ENCODE results near the gene NDUFV3. TPM values are rescaled to one million over a fixed set of nuclear protein-coding genes. Genes with fewer than 3 reads are reported as not detected.
"Not testable (repeated sequence)": the region's sequence is repeated elsewhere in the genome, so short reads cannot be mapped to it uniquely, and the experiment has no call there.

The NDUFV3 gene
- 31.3 and 33.9 TPM in 2 replicates for total RNA-seq

DNA sequence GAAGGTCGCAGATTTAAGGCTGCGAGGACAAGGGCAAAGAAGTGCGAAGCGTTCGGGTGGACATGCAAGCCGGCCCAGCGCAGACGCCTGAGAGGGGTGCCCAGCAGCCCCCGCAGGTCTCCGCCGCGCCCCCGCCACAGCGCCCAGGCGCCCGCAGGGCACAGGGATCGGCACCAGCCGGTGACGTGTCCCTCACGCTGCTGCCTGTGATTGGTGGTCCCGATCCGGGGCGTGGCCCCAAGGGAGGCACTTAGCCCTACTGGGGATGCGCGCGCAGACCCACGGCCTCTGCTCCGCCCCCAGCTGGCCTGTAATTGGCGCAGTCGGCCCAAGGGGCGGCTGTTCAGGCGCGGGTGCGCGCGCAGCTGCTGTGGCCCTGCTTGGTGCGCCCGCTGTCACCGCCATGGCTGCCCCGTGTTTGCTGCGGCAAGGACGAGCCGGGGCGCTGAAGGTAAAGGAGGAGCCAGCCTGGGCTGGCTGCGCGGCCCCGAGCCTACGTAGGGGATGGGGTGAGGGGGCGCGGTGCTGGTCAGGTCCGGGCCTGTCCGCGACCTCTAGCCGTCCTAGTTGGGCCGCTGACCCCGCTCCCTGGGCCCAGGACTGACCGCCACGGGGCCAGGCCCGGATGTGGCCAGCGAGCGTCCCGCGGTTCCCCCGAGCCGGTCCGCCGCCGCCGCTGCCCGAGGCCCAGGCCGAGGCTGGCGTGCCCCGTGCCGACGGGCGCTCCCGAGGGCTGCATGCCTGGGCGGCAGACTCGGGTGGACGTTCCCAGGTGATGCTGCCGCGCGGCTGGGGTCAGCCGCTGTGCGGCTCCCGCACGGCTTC, at the start of gene NDUFV3:
TSS of gene NDUFV3 (plus strand) at position 379 of the 825 bp plus-strand sequence. CDS start at position 404, 25 bp downstream.
- intact Hi-C loops (cut with micrococcal nuclease) = loop anchor here (1.0 to 10.0 kb wide), 4 partner anchors 14 to 822 kb away; partner anchors contain the start of genes PDXK, PKNOX1 and WDR4

DNA sequence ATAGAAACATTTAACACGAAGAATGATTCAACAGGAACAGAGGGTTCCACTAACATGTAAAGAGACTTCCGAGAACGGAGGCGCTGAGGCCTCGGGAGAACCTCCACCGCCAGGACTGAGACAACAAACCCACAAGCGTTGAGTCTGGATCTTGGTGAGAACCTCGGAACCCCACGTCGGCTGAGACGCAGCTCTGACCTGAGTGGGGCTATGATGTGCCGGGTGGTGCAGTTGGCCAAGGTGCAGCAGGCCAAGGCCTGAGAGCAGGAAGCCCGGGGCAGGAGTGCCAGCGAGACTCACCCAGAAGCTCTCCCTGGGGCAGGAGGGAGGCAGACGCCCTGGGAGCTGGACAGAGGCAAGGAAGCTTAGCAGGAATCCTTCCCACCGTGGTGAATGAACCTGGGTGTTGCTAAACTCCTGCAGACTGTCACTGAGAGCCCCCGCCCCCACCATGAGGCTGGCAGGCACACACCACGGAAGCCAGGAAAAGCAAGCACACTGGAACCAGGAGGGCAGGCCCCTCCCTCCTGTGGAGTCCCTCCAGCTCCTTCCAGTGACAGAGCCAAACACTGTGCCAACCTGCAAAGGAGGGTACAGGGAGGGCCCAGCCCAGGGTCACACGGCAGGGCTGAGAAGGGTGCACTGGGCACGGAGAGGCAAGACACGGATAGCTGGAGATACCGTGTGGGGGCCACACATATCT, 48.5 kb upstream of the NDUFV3 start:
- intact Hi-C loops (cut with micrococcal nuclease) = no loop called here

DNA sequence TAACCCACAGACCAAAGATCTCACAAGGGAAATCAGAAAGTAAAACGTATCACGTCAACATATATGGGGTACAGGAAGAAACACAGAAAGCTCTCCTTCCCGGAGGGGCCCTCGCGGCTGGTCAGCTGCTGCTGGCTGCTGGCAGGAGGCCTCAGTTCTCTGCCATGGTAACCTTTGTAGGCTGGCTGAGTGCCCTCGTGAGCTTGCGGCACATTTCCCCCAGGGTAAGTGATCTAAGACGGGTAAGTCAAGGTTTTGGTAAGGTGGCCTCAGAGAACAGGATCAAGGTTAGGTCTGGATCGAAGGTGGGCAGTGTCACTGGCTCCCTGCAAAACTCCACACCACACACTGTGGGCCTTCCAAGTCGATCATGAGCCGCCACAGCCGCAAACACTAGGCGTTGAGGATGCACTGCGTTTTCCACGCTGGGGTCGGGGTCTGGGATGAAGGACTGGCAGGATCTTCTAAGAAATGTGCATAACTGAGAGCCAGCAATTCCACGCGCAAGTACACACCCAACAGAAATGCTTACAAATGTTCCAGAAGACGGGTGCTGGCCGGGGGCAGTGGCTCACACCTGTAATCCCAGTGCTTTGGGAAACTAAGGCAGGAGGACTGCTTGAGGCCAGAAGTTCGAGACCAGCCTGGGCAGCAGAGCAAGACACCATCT, 47.7 kb upstream of the NDUFV3 start:
- intact Hi-C loops (cut with micrococcal nuclease) = no loop called here

DNA sequence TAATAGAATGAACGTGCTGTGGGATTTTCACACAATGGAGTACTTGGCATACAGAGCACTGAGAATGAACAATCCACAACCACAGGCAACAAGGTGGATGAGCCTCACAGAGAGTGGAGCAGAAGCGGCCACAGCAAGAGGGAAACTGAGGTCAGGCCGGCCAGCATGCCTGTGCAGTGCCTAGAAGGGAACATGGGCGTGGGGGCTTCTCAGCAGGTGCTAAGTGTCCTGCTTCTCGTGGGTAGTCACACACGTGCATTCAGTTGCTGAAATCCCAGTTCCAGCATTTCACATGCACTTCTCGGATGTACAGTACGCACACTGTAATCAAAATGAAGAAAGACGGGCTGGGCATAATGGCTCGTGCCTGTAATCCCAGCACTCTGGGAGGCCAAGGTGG, 46.9 kb upstream of the NDUFV3 start:
- intact Hi-C loops (cut with micrococcal nuclease) = no loop called here

DNA sequence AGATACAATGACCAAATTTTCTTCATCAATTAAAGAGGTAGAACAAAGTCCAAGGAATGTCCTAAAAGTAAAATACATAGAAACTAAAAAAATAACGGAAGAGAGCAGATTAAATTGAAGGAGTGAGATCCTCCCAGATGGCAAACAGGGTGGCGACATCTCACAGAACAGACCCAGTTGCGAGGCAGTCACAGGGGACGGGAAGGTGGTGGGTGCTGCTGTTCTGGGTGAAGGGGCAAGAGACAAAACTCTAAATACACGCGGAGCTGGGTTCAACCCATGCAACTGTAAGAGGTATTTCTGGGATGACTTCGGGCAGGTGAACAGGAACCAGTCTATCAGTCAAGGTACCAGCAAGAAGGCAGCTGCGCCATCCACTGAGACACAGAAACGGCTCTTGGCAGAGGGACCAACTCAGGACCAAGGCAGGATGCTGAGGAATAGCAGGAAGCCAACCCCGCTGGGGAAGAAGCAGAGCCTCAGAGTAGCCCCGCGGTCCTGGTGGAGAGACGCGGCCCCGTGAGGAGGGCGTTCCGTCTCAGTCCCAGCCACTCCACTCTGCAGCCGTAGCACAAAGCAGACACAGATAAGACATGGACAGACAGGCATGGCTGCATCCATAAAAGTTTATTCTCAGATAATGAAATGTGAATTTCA, 45.9 kb upstream of the NDUFV3 start:
- intact Hi-C loops (cut with micrococcal nuclease) = no loop called here

DNA sequence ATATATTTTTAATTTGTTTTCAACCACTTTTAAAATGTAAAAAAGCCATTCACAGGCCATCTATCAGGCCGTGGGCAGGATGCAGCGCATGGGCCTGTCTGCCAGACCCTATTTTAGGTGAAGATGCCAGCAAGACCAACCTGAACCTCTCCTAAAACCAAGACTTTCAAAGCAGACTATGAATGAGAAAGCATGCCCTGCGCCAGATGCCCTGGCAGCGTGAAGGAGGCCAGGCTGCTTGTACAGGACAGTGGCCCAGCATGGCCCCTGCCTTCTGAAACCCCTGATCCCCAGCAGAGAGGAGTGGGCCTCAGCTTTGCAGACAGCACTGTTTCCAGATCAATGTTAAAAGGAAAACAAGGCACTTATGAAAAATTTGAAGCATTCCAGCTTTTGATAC, 45.4 kb upstream of the NDUFV3 start:
- intact Hi-C loops (cut with micrococcal nuclease) = no loop called here

DNA sequence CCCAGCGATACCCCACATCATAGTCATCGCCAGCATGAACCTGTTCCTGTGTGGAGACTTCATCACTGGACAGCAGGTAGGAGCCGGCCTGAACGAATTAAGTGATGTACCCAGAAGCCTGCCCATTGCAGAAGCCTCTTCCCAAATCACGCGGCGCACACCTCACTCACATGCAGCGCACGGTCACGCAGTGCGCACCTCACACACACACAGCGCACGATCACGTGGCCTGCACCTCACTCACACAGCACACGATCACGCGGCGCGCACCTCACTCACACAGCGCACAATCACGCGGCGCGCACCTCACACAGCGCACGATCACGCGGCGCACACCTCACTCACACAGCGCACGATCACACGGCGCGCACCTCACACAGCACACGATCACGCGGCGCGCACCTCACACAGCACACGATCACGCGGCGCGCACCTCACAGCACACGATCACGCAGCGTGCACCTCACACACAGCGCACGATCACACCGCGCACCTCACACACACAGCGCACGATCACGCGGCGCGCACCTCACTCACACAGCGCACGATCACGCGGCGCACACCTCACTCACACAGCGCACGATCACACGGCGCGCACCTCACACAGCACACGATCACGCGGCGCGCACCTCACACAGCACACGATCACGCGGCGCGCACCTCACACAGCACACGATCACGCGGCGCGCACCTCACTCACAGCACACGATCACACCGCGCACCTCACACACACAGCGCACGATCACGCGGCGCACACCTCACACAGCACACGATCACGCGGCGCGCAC, 44.8 kb upstream of the NDUFV3 start:
- intact Hi-C loops (cut with micrococcal nuclease) = not testable (repeated sequence)

DNA sequence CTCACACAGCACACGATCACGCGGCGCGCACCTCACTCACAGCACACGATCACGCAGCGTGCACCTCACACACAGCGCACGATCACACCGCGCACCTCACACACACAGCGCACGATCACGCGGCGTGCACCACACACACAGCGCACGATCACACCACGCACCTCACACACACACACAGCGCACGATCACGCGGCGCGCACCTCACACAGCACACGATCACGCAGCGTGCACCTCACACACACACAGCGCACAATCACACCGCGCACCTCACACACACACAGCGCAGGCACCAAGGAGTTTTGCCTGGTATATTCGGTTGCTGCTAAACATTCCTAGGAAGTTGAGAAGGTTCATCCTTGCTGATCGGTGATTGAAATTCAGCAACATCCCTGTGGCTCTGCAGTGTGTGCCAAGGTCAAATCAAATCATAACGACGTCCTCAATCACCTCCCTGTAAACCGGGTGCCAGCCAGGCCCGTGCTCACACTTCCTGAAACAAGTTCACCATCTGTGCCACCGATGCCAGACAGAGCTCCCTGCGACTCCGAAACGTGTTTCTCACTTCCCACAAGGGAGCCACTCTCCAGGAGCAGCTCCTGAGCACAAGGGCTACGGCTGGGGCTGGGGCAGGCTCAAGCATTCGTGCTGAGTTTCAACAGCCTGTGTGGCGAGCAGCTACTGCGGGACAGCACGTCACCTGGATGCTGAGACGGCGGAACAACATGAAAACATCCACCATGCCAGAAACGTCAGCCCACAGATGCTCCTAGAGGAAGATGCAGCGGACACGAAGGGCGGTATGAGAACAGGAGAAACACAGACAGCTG, 44.0 kb upstream of the NDUFV3 start:
- intact Hi-C loops (cut with micrococcal nuclease) = no loop called here

DNA sequence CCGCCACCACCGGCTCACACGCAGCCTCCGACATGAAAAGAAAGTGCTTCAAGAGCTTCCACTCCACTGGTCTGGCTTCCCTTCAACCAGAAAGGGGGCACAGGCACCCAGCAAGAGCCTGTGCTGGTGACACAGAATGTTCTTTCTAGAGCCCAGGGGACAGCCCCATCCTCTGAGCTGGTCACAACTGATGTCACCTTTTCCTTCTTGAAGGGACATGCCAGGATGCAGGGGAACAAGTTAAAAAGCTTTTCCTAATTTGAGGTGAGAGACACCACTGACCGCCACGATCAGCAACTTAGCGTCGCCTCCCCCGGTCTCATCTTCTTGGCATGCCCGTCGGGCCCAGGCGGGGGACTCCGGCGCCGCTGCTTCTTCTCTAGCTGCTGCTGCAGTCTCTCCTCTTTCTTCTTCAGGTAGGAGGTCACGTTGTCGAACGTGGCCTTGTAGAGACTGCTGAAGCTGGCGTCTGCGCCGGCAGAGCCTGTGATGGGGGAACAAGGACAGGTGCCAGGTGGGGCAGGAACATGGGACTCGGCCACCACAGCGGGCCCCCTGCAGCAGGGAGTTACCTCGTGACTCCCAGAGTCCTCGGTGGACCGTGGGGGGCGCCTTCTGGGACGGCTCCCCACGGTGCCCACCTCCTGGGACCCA, 43.2 kb upstream of the NDUFV3 start:
- intact Hi-C loops (cut with micrococcal nuclease) = no loop called here

DNA sequence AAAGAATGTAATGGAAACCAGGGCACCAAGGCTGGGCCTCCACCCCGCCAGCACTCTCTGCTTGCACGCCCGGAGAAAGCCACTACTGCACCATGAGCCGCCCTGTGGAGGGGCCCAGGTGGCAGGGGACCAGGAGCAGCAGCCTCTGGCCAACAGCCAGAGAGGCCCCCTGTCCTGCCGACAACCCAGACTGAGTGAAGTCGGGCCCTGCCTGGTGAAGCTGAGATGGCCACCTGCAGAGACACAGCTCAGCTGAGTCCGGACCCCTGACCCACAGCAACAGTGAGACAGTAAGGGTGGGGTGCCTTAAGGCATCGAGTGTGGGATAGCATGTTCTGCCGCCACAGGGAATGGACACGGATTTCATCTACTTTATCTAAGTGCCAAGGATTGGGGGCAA, 42.6 kb upstream of the NDUFV3 start:
- intact Hi-C loops (cut with micrococcal nuclease) = no loop called here

DNA sequence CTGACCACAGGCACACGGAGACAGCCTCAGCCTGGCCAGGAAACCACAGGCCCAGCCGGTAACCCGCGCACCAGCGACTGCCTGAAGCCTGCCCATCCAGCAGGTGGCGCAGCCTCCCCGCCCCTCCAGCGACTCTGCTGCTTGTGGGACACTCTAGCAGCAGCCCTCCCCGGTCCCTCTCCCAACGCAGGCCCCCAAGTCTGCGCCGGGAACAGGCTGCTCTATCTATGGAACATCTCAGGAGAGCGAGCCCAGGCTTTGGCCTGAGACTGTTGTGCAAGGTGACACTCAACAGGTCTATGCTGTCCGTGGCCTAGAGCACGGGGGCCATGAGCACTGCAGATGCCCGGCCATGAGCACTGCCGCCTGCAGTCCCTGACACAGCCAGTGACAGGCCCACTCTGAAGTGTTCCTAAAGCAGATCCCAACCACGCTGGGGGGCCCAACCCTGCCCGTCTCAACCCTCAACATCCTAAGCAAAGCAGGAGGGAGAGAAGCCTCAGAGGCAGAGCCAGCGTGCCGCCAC, 42.2 kb upstream of the NDUFV3 start:
- intact Hi-C loops (cut with micrococcal nuclease) = no loop called here

DNA sequence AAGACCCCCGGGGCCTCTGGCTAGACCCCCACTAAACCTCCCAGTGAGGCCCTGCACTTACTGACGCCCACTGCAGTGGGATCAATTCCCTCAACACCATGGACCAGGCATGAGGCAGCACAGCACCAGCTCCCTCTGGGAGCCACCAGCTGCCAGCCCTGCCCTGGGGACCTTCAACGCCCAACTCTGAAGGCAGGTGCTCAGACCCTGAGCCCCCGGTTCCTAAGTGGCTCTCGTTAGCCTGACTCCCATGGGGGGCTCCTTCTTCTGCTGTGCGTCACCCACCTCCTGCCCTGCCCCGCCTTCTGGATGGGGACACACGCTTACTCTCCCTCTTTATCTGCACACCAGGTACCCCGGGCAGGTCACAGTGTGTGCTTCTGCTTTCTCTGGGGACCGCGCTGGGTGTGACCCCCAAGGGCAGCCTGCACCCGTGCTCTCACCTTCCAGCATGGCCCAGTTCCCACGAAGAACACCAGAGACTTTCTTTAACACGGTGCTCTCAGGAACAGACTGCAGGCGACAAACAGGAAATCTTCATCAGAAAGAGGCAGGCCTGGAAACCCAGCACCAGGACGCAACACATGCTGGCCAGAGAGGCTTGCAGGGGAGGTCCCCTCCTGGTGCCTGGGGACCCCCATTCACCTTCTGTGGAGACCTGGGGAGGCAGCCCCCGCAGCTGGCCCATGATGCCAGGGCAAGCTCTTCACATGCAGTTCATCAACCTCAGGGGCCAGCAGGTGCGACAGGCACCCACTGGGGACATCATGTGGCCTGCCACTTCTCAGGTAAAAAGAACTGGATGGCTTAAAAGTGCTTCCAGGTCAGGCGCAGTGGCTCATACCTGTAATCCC, 41.1 kb upstream of the NDUFV3 start:
- intact Hi-C loops (cut with micrococcal nuclease) = no loop called here

DNA sequence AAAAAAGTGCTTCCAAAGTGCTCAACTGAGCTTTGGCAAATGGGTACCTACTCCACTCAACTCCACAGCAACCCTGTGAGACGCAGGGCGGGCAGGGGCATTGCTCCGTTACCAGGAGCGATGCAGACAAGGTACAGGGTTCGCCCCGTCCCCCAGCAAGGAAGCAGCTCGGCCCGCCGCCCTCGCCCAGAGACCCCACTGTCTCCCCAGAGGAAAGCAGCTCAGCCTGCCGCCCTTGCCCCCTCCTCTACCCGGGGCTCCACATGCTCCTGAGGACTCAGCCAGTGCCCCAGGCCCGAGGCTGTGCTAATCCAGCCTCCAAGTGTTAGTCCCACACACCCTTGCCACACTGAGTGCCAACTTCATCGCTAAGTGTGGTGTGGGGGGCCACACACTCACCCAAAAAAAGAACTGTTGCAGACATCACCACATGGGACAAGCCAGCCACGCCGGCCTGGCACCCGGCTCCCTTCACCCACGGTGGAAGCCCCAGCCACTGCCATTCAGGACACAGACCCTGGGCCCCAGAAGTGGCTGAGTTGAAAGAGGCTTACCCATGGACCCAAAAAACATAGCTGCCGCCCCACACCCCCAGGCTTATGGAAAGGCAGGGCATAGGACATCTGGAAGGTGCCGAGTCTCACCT, 40.1 kb upstream of the NDUFV3 start:
- intact Hi-C loops (cut with micrococcal nuclease) = no loop called here

DNA sequence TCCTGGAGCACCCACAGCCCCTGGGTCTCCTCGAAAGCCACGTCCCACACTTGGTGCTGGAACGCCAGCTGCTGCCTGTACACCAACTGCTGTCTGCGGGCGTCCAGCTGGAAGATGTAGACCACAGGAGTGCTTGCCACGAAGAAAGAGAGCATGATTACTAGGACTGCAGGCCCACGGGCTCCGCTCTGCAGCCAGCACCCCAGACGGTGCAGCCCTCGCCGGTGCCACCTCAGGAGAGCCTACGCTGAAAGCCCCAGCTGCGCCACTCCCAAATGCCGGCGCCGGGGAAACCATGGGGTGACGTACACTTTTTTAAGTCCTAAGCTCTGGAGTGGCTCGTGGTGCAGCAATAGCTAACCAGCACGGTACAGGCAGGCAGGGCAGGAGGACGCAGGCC, 39.5 kb upstream of the NDUFV3 start:
- intact Hi-C loops (cut with micrococcal nuclease) = no loop called here

DNA sequence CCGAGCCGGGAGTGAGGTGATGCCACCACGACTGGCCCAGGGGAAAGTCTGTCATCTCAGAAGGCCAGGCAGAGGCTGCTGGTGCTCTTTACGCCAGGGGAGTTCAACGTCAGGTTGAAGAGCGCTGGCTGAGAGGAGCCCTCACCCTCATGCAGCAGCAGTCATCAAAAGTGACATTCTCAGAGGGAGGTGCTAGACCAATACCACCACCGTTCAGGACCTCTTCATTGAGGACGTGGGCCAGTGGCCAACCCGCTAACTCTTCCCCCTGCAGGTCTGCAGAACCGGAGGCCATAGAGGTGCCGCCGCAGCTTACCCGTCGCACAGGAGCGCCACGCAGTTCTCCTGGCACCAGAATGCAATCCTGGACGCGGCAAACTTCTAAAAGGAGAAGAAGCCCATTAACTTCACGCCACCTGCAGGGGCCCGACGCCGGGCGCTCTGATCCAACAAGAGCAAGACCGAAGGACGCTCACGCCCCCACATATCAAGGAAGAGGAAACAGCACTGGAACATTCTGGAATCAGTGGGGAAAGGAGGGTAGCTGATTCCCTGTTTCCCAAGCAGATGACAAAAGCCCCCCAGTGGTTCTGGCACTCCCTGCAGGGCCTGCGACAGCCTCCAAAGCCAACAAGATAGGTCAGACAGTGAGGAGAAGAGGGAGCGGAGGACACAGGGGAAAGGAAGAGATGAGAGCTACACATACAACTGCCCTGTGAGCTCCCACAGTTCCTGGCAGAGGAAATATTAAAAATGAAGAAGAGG, 38.7 kb upstream of the NDUFV3 start:
- intact Hi-C loops (cut with micrococcal nuclease) = no loop called here

DNA sequence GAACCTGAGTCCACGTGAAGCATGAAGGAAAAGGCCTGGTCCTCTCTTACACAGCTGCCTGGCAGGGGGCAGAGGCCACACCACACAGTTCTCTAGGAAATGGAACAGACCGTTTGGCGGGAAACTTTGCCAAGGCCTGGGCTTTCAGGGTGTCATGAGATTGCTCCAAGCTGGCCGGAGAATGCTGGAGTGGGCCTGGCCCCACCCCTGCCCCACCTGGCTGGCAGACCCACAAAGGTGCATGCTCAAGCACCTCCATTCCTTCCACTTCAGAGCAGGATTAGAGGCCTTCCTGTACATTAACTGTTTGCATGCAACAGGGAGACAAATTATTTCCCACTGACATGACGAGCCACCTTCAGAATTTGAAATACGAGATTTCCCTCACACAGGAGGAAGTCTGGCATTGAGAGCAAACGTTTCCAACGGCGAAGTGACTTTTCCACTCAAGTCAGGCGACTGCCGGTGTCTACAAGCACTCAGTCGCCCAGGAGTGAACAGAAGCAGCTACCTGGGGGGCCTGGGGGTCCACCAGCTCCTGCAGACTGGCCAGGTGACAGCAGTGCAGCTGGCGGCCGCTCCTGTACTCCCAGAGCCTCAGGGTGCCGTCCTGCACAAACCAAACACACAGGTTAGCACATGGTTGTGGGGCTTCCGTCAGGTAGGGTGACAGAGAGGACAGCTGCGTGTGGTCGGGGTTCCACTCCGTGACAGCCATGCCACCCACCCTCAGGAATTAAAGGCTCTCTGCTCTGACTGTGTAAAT, 37.8 kb upstream of the NDUFV3 start:
- intact Hi-C loops (cut with micrococcal nuclease) = no loop called here
